ENCODE measurements around the gene PATJ. TPM values are rescaled to one million over a fixed set of nuclear protein-coding genes. Genes with fewer than 3 reads are reported as not detected.

Gene PATJ
- total RNA-seq, 1 donor from 2014 or later, result 56.2 TPM

DNA sequence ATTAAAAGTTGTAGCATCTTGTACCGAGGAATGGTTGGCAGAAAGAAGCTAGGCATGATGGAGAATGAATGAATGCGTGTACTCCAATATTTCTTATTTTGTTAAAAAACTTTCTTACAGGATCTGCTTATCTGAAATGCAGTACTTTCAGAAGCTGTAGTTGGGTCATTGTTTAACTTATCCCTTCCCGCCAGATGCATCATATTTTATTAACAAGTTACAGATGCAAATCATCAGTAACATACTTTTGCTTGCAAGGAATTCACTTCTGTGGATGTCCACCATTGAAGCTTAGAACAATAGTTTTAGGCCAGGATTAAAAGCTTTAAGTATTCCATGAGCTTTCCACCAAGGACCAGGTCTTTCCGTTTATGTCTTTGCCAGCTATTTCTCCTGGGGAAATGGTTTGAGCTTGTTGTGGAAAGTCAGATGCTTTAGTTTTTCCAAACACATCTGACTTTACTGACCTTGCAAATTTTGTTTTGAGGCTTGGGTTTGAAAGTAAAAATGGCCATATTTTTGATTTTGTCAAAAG, 65.4 kb downstream of the PATJ start:
- no peaks in the 10 kb centered on the region for H3K36me3 ChIP-seq
- DNase-seq, result no peak

DNA sequence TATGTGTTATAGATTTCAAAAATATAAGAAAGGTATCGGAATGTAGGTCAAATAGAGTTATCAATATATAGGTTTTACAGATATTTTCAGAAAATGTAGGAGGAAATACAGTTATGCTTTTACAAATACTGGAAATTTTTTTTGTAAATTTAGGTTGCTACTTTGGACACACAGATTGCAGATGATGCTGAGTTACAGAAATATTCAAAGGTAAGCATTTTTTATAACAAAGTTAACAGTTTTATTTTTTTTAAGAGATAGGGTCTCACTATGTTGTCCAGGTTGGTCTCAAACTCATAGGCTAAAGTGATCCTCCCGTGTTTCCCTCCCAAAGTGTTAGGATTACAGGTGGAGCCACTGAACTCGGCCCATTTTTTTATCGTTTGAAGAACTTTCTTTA, 66.0 kb downstream of the PATJ start:
- no peak for ATAC-seq
- intact Hi-C loops (cut with DNase I), result no loop called here
- DNase-seq, result no peak
- Histone ChIP-seq H3K4me3 (no peak overlapping the region), H3K4me1 (no peaks in the 10 kb centered on the region), H3K27me3 (no peaks in the 10 kb centered on the region), H3K27ac (no peak overlapping the region), H3K36me3 (no peaks in the 10 kb centered on the region), H3K9me3 (no peaks in the 10 kb centered on the region)
- TF ChIP-seq, protein P1, sequence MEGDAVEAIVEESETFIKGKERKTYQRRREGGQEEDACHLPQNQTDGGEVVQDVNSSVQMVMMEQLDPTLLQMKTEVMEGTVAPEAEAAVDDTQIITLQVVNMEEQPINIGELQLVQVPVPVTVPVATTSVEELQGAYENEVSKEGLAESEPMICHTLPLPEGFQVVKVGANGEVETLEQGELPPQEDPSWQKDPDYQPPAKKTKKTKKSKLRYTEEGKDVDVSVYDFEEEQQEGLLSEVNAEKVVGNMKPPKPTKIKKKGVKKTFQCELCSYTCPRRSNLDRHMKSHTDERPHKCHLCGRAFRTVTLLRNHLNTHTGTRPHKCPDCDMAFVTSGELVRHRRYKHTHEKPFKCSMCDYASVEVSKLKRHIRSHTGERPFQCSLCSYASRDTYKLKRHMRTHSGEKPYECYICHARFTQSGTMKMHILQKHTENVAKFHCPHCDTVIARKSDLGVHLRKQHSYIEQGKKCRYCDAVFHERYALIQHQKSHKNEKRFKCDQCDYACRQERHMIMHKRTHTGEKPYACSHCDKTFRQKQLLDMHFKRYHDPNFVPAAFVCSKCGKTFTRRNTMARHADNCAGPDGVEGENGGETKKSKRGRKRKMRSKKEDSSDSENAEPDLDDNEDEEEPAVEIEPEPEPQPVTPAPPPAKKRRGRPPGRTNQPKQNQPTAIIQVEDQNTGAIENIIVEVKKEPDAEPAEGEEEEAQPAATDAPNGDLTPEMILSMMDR (IDR thresholded peaks at IDR 0.05), result no peak

More for the DNA sequence above, 65.4 kb downstream of the PATJ start:
- Histone ChIP-seq H3K4me3 (no peak overlapping the region), H3K4me1 (no peaks in the 10 kb centered on the region), H3K27ac (no peak overlapping the region), H3K9me3 (no peaks in the 10 kb centered on the region), H3K27me3 (no peaks in the 10 kb centered on the region)
- TF ChIP-seq, protein P1 (IDR thresholded peaks at IDR 0.05), result no peak
- ATAC-seq, result no peak
- intact Hi-C loops (cut with DNase I), result no loop called here

DNA sequence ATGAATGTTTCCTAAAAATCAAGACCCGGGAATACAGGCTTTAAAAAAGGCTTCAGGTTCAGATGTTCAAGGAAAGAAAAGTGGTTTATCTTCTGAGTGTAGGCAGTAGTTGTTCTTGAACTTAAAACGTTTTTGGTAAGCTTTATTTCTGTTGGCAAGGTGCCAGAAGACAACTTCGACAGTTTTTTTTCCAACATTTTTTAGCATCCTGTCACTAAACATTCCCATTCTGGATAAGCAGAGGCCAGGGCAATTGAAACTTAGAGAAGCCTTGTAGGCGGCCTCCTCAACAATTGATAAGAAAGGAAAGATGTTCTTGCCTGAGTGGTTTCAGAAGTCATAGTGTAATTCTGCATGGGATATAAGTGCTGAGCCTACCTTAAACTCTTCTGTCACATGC, 66.7 kb downstream of the PATJ start:
- intact Hi-C loops (cut with DNase I), result no loop called here
- Histone ChIP-seq H3K9me3 (no peaks in the 10 kb centered on the region), H3K4me3 (no peak overlapping the region), H3K4me1 (no peaks in the 10 kb centered on the region), H3K27ac (no peak overlapping the region), H3K27me3 (no peaks in the 10 kb centered on the region), H3K36me3 (no peaks in the 10 kb centered on the region)
- DNase-seq (no peak), ATAC-seq (no peak)
- TF ChIP-seq, protein P1 (IDR thresholded peaks at IDR 0.05), result no peak

DNA sequence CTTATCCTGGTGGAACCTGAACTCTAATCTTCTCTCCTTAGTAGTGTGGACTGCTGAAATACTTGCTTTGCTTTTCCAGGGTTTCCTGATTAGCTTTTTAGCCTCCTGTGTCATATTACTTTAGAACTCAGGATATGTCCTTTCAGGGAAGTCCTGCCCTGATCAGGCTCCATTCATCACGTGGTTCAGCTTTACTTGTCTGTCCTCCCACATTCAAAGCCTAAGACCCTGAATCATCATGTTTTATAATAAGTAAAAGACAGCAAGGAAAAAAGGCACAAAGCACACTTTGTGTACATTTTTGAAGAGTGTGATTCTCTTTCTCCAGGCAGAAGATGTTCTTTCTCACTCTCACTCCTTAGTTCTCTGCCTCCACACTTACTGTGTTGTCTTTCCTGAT, 70.6 kb downstream of the PATJ start:
- TF ChIP-seq, protein P1 (IDR thresholded peaks at IDR 0.05), result no peak
- Histone ChIP-seq H3K36me3 (no peaks in the 10 kb centered on the region), H3K27me3 (no peaks in the 10 kb centered on the region), H3K9me3 (no peaks in the 10 kb centered on the region), H3K4me1 (no peaks in the 10 kb centered on the region), H3K4me3 (no peak overlapping the region), H3K27ac (no peak overlapping the region)
- intact Hi-C loops (cut with DNase I), result no loop called here
- no peak for ATAC-seq
- DNase-seq, result no peak

DNA sequence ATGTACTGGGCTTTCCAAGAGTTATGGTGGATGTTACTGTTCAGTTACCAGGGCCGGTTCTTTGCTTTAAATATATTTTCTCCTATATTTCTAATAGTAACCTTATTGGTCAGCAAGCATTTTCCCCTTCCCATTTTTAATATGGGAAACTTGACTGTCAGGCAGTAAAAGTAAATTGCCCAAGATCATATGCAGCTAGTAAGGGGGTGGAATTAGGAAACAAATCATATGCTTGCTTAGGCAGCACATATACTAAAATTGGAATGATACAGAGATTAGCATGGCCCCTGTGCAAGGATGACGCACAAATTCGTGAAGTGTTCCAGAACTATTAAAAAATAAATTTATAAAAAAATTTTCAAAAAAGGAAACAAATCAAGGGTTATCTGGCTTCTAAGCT, 73.9 kb downstream of the PATJ start:
- intact Hi-C loops (cut with DNase I), result no loop called here
- Histone ChIP-seq H3K27me3 (no peaks in the 10 kb centered on the region), H3K27ac (no peak overlapping the region), H3K36me3 (peaks cover 4% of the 10 kb centered on the region), H3K9me3 (no peaks in the 10 kb centered on the region), H3K4me1 (no peaks in the 10 kb centered on the region), H3K4me3 (no peak overlapping the region)
- no peak for DNase-seq
- TF ChIP-seq, protein P1 (IDR thresholded peaks at IDR 0.05), result no peak
- no peak for ATAC-seq

DNA sequence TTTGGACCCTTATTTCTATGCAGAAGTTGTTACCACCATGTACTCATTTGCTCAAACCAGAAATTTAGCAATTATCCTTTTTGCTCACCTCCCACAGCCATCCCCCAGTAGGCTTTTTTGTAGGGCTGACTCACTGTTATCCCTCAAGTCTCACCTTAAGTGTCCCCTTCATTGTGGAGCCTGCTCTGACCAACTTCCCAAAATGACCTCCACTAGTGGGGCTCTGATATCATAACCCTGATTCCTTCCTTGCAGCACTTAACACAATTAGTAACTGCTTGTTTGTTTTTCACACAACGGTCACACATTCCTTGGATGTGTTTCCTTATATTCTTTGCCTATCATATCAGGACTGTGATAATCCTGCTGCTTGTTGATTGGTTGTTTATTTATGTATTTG, 76.7 kb downstream of the PATJ start:
- H3K27me3 ChIP-seq, result no peaks in the 10 kb centered on the region
- TF ChIP-seq, protein P1 (IDR thresholded peaks at IDR 0.05), result no peak
- no peak overlapping the region for H3K4me3 ChIP-seq
- no peaks in the 10 kb centered on the region for H3K4me1 ChIP-seq
- H3K36me3 ChIP-seq, result peaks cover 4% of the 10 kb centered on the region
- DNase-seq (no peak), ATAC-seq (no peak)
- H3K9me3 ChIP-seq, result no peaks in the 10 kb centered on the region
- H3K27ac ChIP-seq, result no peak overlapping the region
- intact Hi-C loops (cut with DNase I), result no loop called here

All from upper lobe of right lung (tissue), 1 donor.